Fibroblast of villous mesenchyme (primary cell): ENCODE data around the gene BCL7C. TPM values are rescaled to one million over a fixed set of nuclear protein-coding genes. Genes with fewer than 3 reads are reported as not detected.

ENCODE experiments used
- DNase-seq: peaks from one replicate; pipeline ENCODE4 v3.0.0-alpha.2; 2010; ENCODE audit warnings: low read depth
- H3K4me3 ChIP-seq: 2 replicates; pipeline ENCODE4 v1.5.1; 2011; ENCODE audit warnings: low read depth, mild to moderate bottlenecking, low read length
- total RNA-seq: library from RNA; depleted of rRNA; stranded (reverse); fragments of >200 nt; gene quantifications from 2 replicates; pipeline ENCODE4 v1.2.3, GENCODE V29; 2012
- TF ChIP-seq, protein P1 (sequence below): IDR thresholded peaks from 2 replicates; pipeline ENCODE4 v1.5.1; 2012; ENCODE audit warnings: low read depth, mild to moderate bottlenecking, low read length; ENCODE audit not compliant: insufficient read depth

BCL7C gene
- total RNA-seq, 1 donor: 35.0 TPM

DNA sequence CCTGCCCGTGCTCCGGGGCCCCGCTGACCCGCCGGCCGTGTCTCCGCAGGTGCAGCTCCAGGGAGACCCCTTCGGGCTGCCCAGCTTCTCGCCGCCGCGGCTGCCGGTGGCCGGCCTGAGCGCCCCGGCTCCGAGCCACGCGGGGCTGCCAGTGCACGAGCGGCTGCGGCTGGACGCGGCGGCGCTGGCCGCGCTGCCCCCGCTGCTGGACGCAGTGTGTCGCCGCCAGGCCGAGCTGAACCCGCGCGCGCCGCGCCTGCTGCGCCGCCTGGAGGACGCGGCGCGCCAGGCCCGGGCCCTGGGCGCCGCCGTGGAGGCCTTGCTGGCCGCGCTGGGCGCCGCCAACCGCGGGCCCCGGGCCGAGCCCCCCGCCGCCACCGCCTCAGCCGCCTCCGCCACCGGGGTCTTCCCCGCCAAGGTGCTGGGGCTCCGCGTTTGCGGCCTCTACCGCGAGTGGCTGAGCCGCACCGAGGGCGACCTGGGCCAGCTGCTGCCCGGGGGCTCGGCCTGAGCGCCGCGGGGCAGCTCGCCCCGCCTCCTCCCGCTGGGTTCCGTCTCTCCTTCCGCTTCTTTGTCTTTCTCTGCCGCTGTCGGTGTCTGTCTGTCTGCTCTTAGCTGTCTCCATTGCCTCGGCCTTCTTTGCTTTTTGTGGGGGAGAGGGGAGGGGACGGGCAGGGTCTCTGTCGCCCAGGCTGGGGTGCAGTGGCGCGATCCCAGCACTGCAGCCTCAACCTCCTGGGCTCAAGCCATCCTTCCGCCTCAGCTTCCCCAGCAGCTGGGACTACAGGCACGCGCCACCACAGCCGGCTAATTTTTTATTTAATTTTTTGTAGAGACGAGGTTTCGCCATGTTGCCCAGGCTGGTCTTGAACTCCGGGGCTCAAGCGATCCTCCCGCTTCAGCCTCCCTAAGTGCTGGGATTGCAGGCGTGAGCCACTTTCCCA lies 8.4 kb upstream of the BCL7C start:
- TF ChIP-seq, protein P1, sequence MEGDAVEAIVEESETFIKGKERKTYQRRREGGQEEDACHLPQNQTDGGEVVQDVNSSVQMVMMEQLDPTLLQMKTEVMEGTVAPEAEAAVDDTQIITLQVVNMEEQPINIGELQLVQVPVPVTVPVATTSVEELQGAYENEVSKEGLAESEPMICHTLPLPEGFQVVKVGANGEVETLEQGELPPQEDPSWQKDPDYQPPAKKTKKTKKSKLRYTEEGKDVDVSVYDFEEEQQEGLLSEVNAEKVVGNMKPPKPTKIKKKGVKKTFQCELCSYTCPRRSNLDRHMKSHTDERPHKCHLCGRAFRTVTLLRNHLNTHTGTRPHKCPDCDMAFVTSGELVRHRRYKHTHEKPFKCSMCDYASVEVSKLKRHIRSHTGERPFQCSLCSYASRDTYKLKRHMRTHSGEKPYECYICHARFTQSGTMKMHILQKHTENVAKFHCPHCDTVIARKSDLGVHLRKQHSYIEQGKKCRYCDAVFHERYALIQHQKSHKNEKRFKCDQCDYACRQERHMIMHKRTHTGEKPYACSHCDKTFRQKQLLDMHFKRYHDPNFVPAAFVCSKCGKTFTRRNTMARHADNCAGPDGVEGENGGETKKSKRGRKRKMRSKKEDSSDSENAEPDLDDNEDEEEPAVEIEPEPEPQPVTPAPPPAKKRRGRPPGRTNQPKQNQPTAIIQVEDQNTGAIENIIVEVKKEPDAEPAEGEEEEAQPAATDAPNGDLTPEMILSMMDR: no peak
- DNase-seq: peak; percentile 67

DNA sequence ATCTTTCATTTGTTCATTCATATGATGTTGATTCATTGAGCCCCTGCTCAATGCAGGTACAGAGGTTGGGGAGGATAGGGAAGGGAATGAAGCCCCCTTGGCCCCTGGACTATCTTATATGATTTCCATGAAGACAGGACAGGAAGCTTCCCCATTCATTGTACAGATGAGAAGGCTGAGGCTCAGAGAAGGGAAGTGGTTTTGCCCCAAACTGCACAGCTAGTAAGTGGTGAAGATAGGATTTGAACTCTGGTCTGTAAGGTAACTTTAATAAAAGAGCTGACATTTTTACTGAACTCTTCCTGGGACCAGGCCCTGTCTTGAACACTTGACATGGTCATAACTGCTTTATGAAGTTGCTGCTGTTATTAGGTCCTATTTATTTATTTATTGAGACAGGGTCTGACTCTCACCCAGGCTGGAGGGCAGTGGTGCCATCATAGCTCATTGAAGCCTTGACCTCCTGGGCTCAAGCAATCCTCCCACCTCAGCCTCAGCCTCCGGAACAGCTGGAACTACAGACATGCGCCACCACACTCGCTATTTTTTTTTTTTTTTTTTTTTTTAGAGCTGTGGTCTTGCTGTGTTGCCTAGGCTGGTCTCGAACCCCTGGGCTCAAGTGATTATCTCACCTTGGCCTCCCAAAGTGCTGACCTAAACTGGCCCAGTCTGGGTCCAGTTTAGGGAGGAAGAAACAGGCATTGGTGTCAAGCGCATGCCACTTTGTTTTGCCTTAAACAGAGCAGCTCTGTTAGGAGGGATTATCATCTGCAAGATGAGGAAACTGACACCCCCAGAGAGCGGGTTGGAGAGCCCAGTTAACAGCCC lies 7.5 kb upstream of the BCL7C start:
- no peak for DNase-seq
- TF ChIP-seq, protein P1: no peak
- H3K4me3 ChIP-seq: peak overlapping the region; percentile 50

More for the DNA sequence above, 8.4 kb upstream of the BCL7C start:
- peak overlapping the region; percentile 50 for H3K4me3 ChIP-seq

DNA sequence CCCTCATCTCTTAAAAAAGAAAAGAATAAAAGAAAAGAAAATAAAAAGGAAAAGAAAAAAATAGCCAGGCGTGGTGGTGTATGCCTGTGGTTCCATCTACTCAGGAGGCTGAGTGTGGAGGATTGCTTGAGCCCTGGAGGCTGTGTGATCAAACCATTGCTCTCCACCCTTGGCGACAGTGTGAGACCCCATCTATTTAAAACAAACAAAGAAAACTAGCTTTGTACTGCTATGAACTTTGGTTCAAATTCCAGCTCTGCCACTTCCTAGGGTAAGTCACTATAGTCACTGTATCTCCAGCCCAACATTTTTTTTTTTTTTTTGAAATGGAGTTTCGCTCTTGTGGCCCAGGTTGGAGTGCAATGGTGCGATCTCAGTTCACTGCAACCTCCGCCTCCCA lies 6.7 kb upstream of the BCL7C start:
- DNase-seq: no peak
- TF ChIP-seq, protein P1: no peak
- no peak overlapping the region for H3K4me3 ChIP-seq

DNA sequence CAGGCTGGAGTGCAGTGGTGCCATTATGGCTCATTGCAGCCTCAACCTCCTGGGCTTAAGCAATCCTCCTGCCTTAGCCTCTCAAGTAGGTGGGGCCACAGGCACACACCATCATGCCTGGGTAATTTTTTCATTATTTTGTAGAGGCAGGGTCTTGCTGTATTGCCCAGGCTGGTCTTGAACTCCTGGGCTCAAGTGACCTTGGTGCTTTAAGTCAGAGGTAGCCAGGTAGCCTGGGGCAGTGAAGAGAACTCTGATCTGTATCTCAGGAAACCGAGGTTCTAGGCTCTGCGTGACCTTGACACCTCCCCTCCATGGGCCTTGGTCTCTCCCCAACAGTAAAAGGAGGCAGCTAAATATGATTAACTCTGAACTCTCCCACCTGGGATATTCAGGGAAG lies 5.9 kb upstream of the BCL7C start:
- H3K4me3 ChIP-seq: no peak overlapping the region
- no peak for DNase-seq
- TF ChIP-seq, protein P1: no peak

DNA sequence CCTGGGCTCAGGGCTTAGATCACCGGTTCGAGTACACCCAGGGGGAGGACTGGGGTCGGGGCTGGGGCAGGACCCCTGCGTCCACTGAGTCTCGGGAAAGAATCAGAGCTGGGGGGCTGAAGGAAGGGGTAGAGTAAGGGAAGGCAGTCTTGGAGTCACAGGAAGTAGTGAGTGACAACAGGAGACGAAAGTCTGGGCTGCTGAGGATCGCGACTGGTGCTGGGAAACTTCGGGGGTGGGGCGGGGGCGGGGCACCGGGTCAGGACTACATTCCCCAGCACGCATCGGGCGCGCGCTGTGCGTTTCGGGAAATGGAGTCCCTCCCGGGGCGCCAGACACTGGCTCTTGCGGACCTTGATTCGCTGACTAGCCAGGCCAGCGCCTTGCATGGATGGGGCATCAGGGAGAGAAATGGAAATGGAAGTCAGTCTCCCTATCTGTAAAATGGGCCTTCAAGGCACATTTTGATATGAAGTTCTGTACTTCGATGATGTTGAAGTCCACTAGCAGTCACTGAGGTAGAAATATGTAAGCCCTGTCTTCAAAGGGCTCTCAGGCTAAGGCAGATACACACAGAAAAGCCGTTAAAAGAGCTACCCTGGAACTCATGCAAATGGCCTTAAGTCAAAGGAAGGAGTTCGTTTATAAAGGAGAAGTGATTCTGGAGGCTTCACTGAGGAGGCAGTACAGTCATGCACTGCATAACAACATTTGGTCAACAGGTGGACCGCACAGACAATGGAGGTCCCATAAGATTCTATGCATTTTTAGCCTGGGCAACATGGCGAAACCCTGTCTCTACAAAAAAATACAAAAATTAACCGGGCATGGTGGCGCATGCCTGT lies 3.2 kb upstream of the BCL7C start:
- TF ChIP-seq, protein P1: no peak
- peak overlapping the region; percentile 69 for H3K4me3 ChIP-seq
- DNase-seq: peak; percentile 92

DNA sequence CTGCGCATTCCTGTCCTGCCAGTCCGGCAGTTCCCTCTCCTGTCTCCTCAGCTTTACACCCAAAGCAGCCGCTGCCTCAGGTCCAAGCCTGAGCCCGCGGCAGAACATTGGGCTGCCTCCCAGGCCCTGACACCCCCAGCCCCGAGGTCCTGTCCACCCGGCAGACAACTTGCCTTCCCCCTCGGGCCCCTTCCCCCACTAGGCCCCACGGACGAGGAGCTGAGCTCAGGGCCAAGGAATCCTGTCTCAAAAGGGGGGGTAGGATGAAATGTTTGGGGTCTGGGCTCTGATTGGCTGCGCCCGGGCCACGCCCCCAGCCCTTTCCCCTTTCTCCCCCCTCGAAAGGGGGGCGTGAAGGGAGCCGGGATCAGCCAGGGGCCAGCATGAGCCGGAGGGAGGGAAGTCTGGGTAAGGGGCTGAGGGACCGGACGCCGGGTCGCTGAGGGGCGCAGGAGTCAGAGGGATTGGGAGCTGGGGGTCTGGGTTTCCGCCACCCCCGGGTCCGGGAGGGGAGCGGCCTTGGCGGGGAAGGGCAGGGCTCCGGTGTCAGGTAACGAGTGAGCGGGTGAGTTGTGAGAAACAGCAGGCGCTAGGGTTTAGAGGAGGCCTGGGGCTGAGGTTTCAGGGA lies 2.5 kb upstream of the BCL7C start, which contains the start of gene CTF1:
TSS of gene CTF1 (plus strand) at position 354 of the 628 bp plus-strand sequence. CDS start at position 384, 30 bp downstream.
- peak within 1 kb of the TSS; percentile 69 for H3K4me3 ChIP-seq
- TF ChIP-seq, protein P1: no peak
- DNase-seq: peak; percentile 87
